ENCODE results near the gene SPON2. TPM values are rescaled to one million over a fixed set of nuclear protein-coding genes. Genes with fewer than 3 reads are reported as not detected.

The SPON2 gene
- total RNA-seq, 2 donors from 2014 or later = 15.2 to 18.4 TPM

DNA sequence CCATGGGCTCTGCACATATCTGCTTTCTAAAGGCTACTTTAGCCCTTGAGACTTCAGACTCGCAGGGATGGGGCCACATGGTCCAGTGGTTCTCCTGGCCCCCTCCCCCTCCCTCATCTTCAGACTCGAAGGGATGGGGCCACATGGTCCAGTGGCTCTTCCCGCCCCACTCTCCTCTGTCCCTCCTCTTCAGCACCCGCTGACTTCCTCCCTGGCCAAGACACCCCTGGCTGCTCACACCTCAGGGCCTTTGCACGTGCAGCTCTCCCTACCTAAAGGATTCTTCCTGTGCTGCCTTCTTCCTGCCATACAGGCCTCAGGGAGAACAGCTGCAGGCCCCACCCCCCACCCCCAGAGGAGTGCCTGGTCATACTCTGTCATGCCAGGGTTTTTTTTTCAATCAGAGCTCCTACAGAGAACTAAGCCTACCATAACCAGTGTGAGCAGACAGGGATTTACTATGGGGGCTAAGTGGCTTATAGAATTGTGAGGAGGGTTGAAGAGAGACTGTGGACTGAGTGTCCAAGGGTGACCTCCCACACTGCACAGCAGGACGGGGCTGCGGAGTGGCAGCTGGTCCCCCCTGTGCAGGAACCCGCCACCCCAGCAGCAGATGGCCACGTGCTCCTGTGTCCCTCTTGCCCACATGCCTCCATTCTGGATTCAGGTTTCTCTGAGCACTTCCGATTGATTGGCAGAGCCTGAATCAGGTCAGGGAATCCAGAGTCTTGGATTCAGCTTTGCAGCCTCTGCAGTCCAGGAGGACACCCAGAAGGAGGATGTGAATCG, 6.1 kb upstream of the SPON2 start:
- no peak overlapping the region for H3K4me3 ChIP-seq
- H3K27me3 ChIP-seq (replicated peaks; ENCODE audit: insufficient read depth) = no peaks in the 10 kb centered on the region
- H3K27ac ChIP-seq = no peak overlapping the region
- TF ChIP-seq, protein P1, sequence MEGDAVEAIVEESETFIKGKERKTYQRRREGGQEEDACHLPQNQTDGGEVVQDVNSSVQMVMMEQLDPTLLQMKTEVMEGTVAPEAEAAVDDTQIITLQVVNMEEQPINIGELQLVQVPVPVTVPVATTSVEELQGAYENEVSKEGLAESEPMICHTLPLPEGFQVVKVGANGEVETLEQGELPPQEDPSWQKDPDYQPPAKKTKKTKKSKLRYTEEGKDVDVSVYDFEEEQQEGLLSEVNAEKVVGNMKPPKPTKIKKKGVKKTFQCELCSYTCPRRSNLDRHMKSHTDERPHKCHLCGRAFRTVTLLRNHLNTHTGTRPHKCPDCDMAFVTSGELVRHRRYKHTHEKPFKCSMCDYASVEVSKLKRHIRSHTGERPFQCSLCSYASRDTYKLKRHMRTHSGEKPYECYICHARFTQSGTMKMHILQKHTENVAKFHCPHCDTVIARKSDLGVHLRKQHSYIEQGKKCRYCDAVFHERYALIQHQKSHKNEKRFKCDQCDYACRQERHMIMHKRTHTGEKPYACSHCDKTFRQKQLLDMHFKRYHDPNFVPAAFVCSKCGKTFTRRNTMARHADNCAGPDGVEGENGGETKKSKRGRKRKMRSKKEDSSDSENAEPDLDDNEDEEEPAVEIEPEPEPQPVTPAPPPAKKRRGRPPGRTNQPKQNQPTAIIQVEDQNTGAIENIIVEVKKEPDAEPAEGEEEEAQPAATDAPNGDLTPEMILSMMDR (IDR thresholded peaks at IDR 0.05) = no peak
- no peaks in the 10 kb centered on the region for H3K9me3 ChIP-seq
- DNase-seq (ENCODE audit: low spot score) (no peak), ATAC-seq (ENCODE audit: insufficient number of reproducible peaks, low FRiP score, low read depth) (no peak)
- no peaks in the 10 kb centered on the region for H3K36me3 ChIP-seq
- no peaks in the 10 kb centered on the region for H3K4me1 ChIP-seq (ENCODE audit: control insufficient read depth in 1 of 2, low read depth in 2 of 2)

DNA sequence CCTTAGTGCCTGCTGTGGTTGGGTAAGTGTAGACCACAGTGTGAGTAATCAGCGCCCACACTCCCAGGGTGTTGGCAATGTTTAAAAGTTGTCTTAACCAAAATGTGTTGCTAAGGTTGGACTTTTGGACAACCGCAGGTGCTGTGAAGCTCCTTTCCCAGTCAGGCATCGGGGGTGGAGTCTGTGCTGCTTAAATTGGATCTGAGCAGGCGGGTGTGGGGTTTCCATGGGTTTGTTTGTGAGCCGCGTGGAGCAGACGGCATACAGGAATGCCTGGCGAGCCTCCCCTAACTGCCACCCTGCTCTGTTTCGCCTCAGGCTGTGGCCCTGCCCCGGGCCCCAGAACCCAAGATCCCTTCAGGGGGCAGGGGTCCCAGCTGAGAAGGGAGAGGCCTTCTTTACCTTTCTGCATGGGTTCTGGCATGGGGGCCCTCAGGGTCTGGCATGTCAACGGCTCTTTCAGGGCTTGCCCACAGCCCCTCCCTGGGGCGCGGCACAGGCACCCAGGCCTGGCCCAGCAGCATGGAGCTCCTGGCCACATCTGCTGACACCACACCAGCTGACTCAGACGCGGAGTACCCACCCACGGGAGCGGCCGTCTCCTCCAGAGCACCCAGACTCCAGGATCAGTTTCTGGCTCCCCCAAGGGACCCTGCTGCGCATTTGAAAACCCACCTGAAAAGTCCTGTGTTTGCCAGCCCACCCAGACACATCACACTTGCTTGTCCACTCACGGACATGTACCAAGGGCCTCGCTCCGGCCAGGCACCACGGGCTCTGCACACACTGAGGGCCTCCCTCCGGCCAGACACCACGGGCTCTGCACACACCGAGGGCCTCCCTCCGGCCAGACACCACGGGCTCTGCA, 5.1 kb upstream of the SPON2 start:
- Histone ChIP-seq H3K27ac (no peak overlapping the region), H3K36me3 (no peaks in the 10 kb centered on the region), H3K4me3 (no peak overlapping the region), H3K4me1 (ENCODE audit: control insufficient read depth in 1 of 2, low read depth in 2 of 2) (peaks cover 0 to under 1% of the 10 kb centered on the region in 2 donors), H3K9me3 (no peaks in the 10 kb centered on the region), H3K27me3 (replicated peaks; ENCODE audit: insufficient read depth) (no peaks in the 10 kb centered on the region)
- no peak for ATAC-seq (ENCODE audit: insufficient number of reproducible peaks, low FRiP score, low read depth)
- no peak for DNase-seq (ENCODE audit: low spot score)
- TF ChIP-seq, protein P1 (IDR thresholded peaks at IDR 0.05) = no peak

DNA sequence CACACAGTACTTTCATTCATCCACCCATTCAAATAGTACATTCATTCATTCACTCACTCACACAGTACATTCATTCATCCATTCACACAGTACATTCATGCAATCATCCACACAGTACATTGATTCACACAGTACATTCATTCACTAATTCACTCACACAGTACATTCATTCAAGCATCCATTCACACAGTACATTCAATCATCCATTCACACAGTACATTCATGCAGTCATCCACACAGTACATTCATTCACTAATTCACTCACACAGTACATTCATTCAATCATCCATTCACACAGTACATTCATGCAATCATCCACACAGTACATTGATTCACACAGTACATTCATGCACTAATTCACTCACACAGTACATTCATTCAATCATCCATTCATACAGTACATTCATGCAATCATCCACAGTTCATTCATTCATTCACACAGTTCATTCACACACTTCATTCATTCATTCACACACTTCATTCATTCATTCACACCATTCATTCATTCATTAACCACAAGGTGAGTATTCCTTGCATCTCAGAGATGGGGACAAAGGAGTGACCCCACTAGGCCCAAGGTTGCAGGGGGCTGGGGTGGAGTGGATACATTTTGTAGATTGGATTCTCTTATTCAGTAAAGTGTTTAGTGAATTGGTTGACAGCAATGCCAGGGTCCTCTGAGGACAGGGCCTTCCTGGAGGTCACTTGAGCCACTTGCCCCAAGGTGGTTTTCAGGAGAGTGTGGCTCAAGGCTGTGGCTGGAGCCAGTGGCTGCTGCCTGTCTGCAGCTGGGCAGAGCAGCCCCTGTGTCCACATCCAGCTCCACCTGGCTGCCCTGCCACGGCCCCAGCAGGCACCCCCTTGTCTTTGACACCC, 4.3 kb upstream of the SPON2 start:
- Histone ChIP-seq H3K27me3 (replicated peaks; ENCODE audit: insufficient read depth) (peaks cover 8% of the 10 kb centered on the region), H3K4me3 (no peak overlapping the region), H3K9me3 (no peaks in the 10 kb centered on the region), H3K36me3 (no peaks in the 10 kb centered on the region), H3K27ac (no peak overlapping the region), H3K4me1 (ENCODE audit: control insufficient read depth in 1 of 2, low read depth in 2 of 2) (peaks cover 3 to 9% of the 10 kb centered on the region in 2 donors)
- TF ChIP-seq, protein P1 (IDR thresholded peaks at IDR 0.05) = no peak
- DNase-seq (ENCODE audit: low spot score) = no peak
- ATAC-seq (ENCODE audit: insufficient number of reproducible peaks, low FRiP score, low read depth) = no peak

- H3K27ac ChIP-seq = no peak overlapping the region
- H3K4me3 ChIP-seq = no peak overlapping the region
- peaks cover 13% of the 10 kb centered on the region for H3K27me3 ChIP-seq (replicated peaks; ENCODE audit: insufficient read depth)
- H3K36me3 ChIP-seq = no peaks in the 10 kb centered on the region
- TF ChIP-seq, protein P1 (IDR thresholded peaks at IDR 0.05) = no peak
- ATAC-seq (ENCODE audit: insufficient number of reproducible peaks, low FRiP score, low read depth) (no peak), DNase-seq (ENCODE audit: low spot score) (no peak)
- H3K9me3 ChIP-seq = no peaks in the 10 kb centered on the region
- peaks cover 7 to 14% of the 10 kb centered on the region in 2 donors for H3K4me1 ChIP-seq (ENCODE audit: control insufficient read depth in 1 of 2, low read depth in 2 of 2)
These were observed 3.3 kb upstream of the SPON2 start for GRCh38 chr4:1175635-1176229.

All from thoracic aorta (tissue), 2 donors.